ENCODE data around the gene TOM1L2.
"Not testable (repeated sequence)": the region's sequence is repeated elsewhere in the genome, so short reads cannot be mapped to it uniquely, and the experiment has no call there.

TOM1L2 gene

DNA sequence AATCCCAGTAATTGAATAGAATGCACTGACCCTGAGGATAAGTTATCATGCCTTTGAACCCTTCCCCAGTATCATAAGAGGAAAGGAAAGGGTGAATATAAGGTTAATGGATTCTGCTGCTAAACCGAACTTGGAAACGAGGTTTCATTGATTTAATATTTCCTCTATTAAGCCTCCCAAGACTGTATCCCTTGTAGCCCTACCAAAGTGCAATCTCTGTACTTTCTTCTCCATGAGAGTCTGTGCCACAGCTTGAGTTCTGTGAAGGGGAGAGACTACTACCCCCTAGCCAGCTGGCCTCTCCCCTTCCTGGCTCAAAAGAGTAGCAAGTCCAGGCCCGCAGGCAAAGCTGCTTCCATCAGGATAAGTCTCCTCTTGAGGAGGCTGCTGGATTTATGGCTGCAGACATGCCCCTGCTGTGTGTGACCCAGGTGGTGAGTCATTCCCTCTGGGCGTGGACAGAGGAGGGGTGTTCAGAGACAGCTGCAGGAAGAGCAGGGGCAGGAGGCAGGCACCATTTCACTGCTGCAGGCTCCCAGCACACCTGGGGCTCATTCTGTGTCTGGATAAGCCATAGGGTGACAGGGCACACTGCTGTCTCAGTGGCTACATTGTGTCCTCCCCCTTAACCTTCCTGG lies 58.4 kb downstream of the TOM1L2 start:
- H3K27ac ChIP-seq (ENCODE audit: low read length): no peak overlapping the region
- H3K27me3 ChIP-seq (ENCODE audit: control insufficient read depth, insufficient read depth, low read length): no peaks in the 10 kb centered on the region
- H3K4me1 ChIP-seq (ENCODE audit: control insufficient read depth, insufficient read depth, low read length): peaks cover 2% of the 10 kb centered on the region; the same call in 1 of the 2 replicates
- no peaks in the 10 kb centered on the region for H3K9me3 ChIP-seq (ENCODE audit: control insufficient read depth, insufficient read depth, low read length)
- no peak overlapping the region for H3K4me3 ChIP-seq (ENCODE audit: low read length)
- no CpG with 5 or more reads among the region's 4 CpGs for WGBS (ENCODE audit: insufficient coverage, insufficient read length)
- no peaks in the 10 kb centered on the region for H3K36me3 ChIP-seq (ENCODE audit: control insufficient read depth, insufficient read depth, low read length)
- DNase-seq (ENCODE audit: low read depth, low spot score): no peak

GRCh38 chr17:17912336-17912735 lies 59.9 kb downstream of the TOM1L2 start:
- H3K27ac ChIP-seq (ENCODE audit: low read length): not testable (repeated sequence)
- no CpG with 5 or more reads among the region's 27 CpGs for WGBS (ENCODE audit: insufficient coverage, insufficient read length)

GRCh38 chr17:17911001-17911613 lies 61.1 kb downstream of the TOM1L2 start:
- WGBS (ENCODE audit: insufficient coverage, insufficient read length): no CpG with 5 or more reads among the region's 10 CpGs

More at GRCh38 chr17:17912336-17912735, 59.9 kb downstream of the TOM1L2 start:
- H3K27me3 ChIP-seq (ENCODE audit: control insufficient read depth, insufficient read depth, low read length); DNase-seq (ENCODE audit: low read depth, low spot score); H3K4me1 ChIP-seq (ENCODE audit: control insufficient read depth, insufficient read depth, low read length); H3K36me3 ChIP-seq (ENCODE audit: control insufficient read depth, insufficient read depth, low read length); H3K4me3 ChIP-seq (ENCODE audit: low read length); H3K9me3 ChIP-seq (ENCODE audit: control insufficient read depth, insufficient read depth, low read length): not testable (repeated sequence)

DNA sequence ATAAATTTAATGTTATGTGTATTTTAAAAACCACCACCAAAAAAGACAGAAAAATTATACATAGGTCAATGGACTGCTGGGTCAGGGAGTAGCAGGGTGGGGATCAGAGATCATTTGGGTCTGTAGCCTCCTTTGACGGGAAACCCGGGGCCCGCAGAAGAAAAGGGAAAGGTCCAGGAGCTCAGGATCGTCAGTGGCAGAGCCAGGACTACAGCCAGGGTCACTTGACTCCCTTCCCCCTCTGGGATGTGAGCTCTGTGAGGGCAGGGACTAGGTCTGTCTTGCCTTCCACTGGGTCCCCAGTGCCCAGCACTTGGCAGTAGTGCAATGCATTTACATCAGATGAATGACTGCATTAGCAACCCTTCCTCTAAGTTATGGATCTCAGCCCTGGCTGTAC lies 62.1 kb downstream of the TOM1L2 start:
- DNase-seq (ENCODE audit: low read depth, low spot score): no peak
- no peak overlapping the region for H3K4me3 ChIP-seq (ENCODE audit: low read length)
- no peaks in the 10 kb centered on the region for H3K36me3 ChIP-seq (ENCODE audit: control insufficient read depth, insufficient read depth, low read length)
- peaks cover 2% of the 10 kb centered on the region; the same call in 1 of the 2 replicates for H3K4me1 ChIP-seq (ENCODE audit: control insufficient read depth, insufficient read depth, low read length)
- H3K9me3 ChIP-seq (ENCODE audit: control insufficient read depth, insufficient read depth, low read length): no peaks in the 10 kb centered on the region
- H3K27ac ChIP-seq (ENCODE audit: low read length): no peak overlapping the region
- WGBS (ENCODE audit: insufficient coverage, insufficient read length): no CpG with 5 or more reads among the region's 4 CpGs
- no peaks in the 10 kb centered on the region for H3K27me3 ChIP-seq (ENCODE audit: control insufficient read depth, insufficient read depth, low read length)

More at GRCh38 chr17:17911001-17911613, 61.1 kb downstream of the TOM1L2 start:
- Histone ChIP-seq H3K4me3 (ENCODE audit: low read length) (no peak overlapping the region), H3K36me3 (ENCODE audit: control insufficient read depth, insufficient read depth, low read length) (no peaks in the 10 kb centered on the region), H3K27me3 (ENCODE audit: control insufficient read depth, insufficient read depth, low read length) (no peaks in the 10 kb centered on the region), H3K27ac (ENCODE audit: low read length) (no peak overlapping the region), H3K9me3 (ENCODE audit: control insufficient read depth, insufficient read depth, low read length) (no peaks in the 10 kb centered on the region), H3K4me1 (ENCODE audit: control insufficient read depth, insufficient read depth, low read length) (peaks cover 2% of the 10 kb centered on the region; the same call in 1 of the 2 replicates)
- no peak for DNase-seq (ENCODE audit: low read depth, low spot score)

GRCh38 chr17:17909078-17909477 lies 63.1 kb downstream of the TOM1L2 start:
- no CpG with 5 or more reads among the region's 5 CpGs for WGBS (ENCODE audit: insufficient coverage, insufficient read length)
- Histone ChIP-seq H3K4me3 (ENCODE audit: low read length) (no peak overlapping the region), H3K4me1 (ENCODE audit: control insufficient read depth, insufficient read depth, low read length) (peaks cover under 1% of the 10 kb centered on the region; the same call in 1 of the 2 replicates), H3K27me3 (ENCODE audit: control insufficient read depth, insufficient read depth, low read length) (no peaks in the 10 kb centered on the region), H3K36me3 (ENCODE audit: control insufficient read depth, insufficient read depth, low read length) (no peaks in the 10 kb centered on the region), H3K27ac (ENCODE audit: low read length) (no peak overlapping the region), H3K9me3 (ENCODE audit: control insufficient read depth, insufficient read depth, low read length) (no peaks in the 10 kb centered on the region)
- DNase-seq (ENCODE audit: low read depth, low spot score): no peak

DNA sequence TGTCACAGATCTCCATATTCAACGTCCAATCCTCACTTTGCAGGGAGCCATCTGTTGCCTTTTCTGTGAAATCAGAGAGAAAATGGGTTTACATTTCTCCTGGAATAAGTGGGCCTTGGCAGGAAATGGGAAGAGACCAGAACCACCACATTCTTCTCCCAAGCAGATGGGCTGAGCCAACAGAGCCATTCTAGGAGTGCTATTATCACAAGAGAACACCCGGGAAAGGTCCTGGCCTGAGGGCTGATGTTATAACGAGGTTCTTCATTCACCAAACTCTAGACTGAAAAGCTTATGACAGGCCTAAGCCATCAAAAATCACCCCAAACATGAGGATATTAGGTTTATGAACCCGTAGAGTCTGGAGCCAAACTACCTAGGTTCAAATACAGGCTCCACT lies 64.7 kb downstream of the TOM1L2 start:
- Histone ChIP-seq H3K36me3 (ENCODE audit: control insufficient read depth, insufficient read depth, low read length) (no peaks in the 10 kb centered on the region), H3K27me3 (ENCODE audit: control insufficient read depth, insufficient read depth, low read length) (no peaks in the 10 kb centered on the region), H3K4me1 (ENCODE audit: control insufficient read depth, insufficient read depth, low read length) (no peaks in the 10 kb centered on the region), H3K9me3 (ENCODE audit: control insufficient read depth, insufficient read depth, low read length) (no peaks in the 10 kb centered on the region), H3K27ac (ENCODE audit: low read length) (no peak overlapping the region), H3K4me3 (ENCODE audit: low read length) (no peak overlapping the region)
- DNase-seq (ENCODE audit: low read depth, low spot score): no peak
- no CpG with 5 or more reads among the region's 4 CpGs for WGBS (ENCODE audit: insufficient coverage, insufficient read length)

DNA sequence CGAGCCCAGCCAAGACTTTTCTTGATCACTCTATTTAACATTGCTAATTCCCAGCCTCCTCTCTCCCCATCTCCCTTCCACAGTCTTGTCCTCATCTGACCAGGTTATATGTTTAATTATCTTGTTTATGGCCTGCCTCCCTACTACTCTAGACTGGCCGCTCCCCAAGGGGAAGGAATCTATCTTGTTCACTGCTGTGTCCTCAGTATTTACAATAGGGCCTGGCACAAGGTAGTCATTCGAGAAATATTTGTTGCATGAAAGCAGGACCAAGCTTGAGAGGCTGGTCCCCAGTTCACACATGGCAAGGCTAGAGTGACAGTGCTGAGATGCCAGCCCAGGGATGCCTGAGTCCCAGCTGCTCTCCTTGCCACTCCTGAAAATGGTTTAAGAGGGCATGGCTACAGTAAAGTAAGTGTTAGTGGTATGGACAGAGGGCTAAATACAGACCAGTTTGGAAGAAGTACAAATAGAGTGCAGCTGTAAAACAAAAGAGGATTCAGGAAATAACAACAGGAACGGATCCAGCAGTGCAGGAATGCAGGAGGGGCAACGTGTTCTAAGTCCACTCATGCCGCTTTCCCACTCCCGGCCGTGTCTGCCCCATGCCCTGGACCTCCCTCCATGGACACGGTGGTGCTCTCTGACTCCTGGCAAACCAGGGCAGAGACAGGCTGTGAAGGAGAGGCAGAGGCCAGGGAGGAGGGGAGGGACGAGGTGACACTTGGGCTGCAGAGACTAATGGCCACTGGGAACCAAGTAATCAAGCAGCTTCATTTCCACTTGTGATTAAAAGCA lies 65.6 kb downstream of the TOM1L2 start:
- Histone ChIP-seq H3K4me1 (ENCODE audit: control insufficient read depth, insufficient read depth, low read length) (no peaks in the 10 kb centered on the region), H3K27me3 (ENCODE audit: control insufficient read depth, insufficient read depth, low read length) (no peaks in the 10 kb centered on the region), H3K9me3 (ENCODE audit: control insufficient read depth, insufficient read depth, low read length) (no peaks in the 10 kb centered on the region), H3K4me3 (ENCODE audit: low read length) (no peak overlapping the region), H3K36me3 (ENCODE audit: control insufficient read depth, insufficient read depth, low read length) (no peaks in the 10 kb centered on the region), H3K27ac (ENCODE audit: low read length) (no peak overlapping the region)
- no peak for DNase-seq (ENCODE audit: low read depth, low spot score)
- no CpG with 5 or more reads among the region's 10 CpGs for WGBS (ENCODE audit: insufficient coverage, insufficient read length)

DNA sequence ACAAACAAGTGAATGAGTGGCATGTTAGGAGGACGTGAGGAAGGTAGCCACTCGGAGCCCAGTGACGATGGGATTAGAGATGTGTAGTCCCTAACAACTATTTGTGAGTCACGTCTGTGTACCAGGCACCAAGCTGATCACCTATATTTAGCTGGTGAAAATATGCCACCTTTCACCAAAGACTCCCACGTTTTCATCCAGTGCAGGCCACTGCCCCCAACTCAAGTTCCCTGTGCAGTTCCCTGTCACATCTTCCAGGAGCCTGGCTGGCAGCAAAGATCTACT lies 67.2 kb downstream of the TOM1L2 start:
- no peak for DNase-seq (ENCODE audit: low read depth, low spot score)
- Histone ChIP-seq H3K4me1 (ENCODE audit: control insufficient read depth, insufficient read depth, low read length) (no peaks in the 10 kb centered on the region), H3K4me3 (ENCODE audit: low read length) (no peak overlapping the region), H3K27ac (ENCODE audit: low read length) (no peak overlapping the region), H3K27me3 (ENCODE audit: control insufficient read depth, insufficient read depth, low read length) (no peaks in the 10 kb centered on the region), H3K36me3 (ENCODE audit: control insufficient read depth, insufficient read depth, low read length) (no peaks in the 10 kb centered on the region), H3K9me3 (ENCODE audit: control insufficient read depth, insufficient read depth, low read length) (no peaks in the 10 kb centered on the region)
- WGBS (ENCODE audit: insufficient coverage, insufficient read length): no CpG with 5 or more reads among the region's 5 CpGs

DNA sequence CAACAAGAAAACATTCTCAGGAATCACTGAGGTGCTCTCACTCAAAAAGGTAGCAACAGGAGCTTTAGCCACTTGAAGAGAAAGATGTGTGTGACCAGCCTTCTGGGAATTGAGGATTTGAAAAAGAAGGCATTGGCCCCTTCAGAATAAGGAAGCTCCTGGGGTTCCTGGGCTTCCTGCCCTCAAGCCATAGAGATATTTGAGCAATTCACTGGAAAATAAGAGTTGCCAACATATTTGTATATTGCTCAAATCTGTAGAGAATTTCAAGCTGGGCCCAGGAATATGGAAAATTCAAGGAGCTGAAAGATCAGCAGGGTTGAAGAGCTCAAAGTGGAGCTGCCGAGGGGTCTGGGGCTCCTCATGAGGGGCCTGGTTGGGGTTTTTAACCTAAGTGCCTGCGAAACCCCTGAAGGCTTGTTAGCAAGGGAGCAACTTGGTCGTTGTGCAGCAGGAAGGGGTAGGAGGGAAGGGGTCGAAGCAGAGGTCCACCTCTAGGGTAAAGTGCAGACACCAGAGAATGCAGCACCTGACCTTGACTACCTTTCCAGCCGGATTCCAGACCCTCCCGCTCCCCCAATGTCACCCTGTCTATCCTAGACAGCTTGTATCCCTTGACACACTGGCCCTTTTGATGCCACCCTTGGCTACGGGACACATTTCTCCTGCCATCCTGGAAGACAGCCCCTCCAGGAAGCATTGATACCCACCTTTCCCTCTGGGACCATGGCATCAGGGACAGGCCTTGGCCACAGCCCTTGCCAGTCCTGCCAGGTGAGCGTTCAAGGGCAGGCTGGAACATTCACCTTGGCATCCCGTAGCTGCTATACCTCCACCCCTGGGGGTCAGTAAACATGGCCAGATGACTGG lies 67.8 kb downstream of the TOM1L2 start:
- H3K9me3 ChIP-seq (ENCODE audit: control insufficient read depth, insufficient read depth, low read length): no peaks in the 10 kb centered on the region
- no peak for DNase-seq (ENCODE audit: low read depth, low spot score)
- H3K4me1 ChIP-seq (ENCODE audit: control insufficient read depth, insufficient read depth, low read length): no peaks in the 10 kb centered on the region
- no peak overlapping the region for H3K4me3 ChIP-seq (ENCODE audit: low read length)
- H3K27ac ChIP-seq (ENCODE audit: low read length): no peak overlapping the region
- no CpG with 5 or more reads among the region's 9 CpGs for WGBS (ENCODE audit: insufficient coverage, insufficient read length)
- H3K27me3 ChIP-seq (ENCODE audit: control insufficient read depth, insufficient read depth, low read length): no peaks in the 10 kb centered on the region
- H3K36me3 ChIP-seq (ENCODE audit: control insufficient read depth, insufficient read depth, low read length): no peaks in the 10 kb centered on the region

GRCh38 chr17:17902877-17903276 lies 69.3 kb downstream of the TOM1L2 start:
- no peak overlapping the region for H3K27ac ChIP-seq (ENCODE audit: low read length)
- no peak for DNase-seq (ENCODE audit: low read depth, low spot score)
- H3K9me3 ChIP-seq (ENCODE audit: control insufficient read depth, insufficient read depth, low read length): no peaks in the 10 kb centered on the region
- no peaks in the 10 kb centered on the region for H3K36me3 ChIP-seq (ENCODE audit: control insufficient read depth, insufficient read depth, low read length)
- no CpG with 5 or more reads among the region's 4 CpGs for WGBS (ENCODE audit: insufficient coverage, insufficient read length)
- no peaks in the 10 kb centered on the region for H3K27me3 ChIP-seq (ENCODE audit: control insufficient read depth, insufficient read depth, low read length)
- H3K4me1 ChIP-seq (ENCODE audit: control insufficient read depth, insufficient read depth, low read length): no peaks in the 10 kb centered on the region
- H3K4me3 ChIP-seq (ENCODE audit: low read length): no peak overlapping the region
